Sigmoid colon (tissue), 4 donors: Measurements from ENCODE around the gene EMC10.

ENCODE experiments used
- POLR2AphosphoS5 ChIP-seq, 4 donors: sonication (generic); formaldehyde crosslinking; IDR thresholded peaks; one replicate each; pipeline ENCODE4 v1.6.1; 2017; ENCODE audit warnings: antibody characterized with exemption in 4 of 4
- TF ChIP-seq, protein P1 (sequence below), 4 experiments: fragments of 450-650 bp in 3 of 4; fragments of 200-600 bp in 1 of 4; IDR thresholded peaks; one replicate each; pipeline ENCODE4 v1.5.1; 2016 to 2019; ENCODE audit warnings: antibody characterized with exemption in 4 of 4, mild to moderate bottlenecking in 3 of 4, moderate library complexity in 2 of 4

DNA sequence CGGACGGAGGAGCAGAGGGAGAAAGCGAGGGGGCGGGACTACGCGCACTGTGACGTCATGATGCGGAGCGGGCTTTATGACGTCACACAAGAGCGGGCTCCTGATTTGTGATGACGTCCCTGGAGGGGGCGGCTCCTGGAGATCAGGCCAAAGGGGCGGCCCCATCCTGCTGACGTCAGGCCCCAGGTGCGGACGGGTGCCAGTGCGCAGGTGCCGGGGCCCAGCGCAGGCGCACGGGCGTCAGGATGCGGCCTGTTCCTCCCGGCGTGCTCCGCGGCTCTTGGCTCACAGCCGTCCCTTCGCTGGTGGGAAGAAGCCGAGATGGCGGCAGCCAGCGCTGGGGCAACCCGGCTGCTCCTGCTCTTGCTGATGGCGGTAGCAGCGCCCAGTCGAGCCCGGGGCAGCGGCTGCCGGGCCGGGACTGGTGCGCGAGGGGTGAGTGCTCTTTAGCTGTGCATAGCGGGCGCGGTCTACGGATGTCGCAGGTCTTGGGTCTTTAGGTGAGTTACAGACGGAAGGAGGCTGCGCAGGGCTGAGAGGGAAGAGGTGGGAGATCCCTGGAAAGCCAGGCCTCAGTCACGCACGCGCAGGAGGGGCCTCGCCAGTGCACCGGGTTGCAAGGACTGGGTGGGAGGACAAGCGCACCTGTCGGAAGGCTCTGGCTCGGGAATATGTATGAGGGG, at the start of gene EMC10, which contains the start of gene GARIN5A:
- TF ChIP-seq, protein P1, sequence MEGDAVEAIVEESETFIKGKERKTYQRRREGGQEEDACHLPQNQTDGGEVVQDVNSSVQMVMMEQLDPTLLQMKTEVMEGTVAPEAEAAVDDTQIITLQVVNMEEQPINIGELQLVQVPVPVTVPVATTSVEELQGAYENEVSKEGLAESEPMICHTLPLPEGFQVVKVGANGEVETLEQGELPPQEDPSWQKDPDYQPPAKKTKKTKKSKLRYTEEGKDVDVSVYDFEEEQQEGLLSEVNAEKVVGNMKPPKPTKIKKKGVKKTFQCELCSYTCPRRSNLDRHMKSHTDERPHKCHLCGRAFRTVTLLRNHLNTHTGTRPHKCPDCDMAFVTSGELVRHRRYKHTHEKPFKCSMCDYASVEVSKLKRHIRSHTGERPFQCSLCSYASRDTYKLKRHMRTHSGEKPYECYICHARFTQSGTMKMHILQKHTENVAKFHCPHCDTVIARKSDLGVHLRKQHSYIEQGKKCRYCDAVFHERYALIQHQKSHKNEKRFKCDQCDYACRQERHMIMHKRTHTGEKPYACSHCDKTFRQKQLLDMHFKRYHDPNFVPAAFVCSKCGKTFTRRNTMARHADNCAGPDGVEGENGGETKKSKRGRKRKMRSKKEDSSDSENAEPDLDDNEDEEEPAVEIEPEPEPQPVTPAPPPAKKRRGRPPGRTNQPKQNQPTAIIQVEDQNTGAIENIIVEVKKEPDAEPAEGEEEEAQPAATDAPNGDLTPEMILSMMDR (IDR thresholded peaks at IDR 0.05) = no peak
- TF ChIP-seq POLR2AphosphoS5 (IDR thresholded peaks at IDR 0.05) = peak in 3 of 4 donors; percentile 74 to 87 (median 80)
